ENCODE data around the gene PRDX1.

PRDX1 gene

GRCh38 chr1:45545019-45545493 lies 23.4 kb upstream of the PRDX1 start:
- no peak for TF ChIP-seq CTCF (conservative IDR thresholded peaks at IDR 0.05)
- no peak overlapping the region for H3K27ac ChIP-seq

GRCh38 chr1:45544530-45544929 lies 22.8 kb upstream of the PRDX1 start:
- H3K27ac ChIP-seq, result no peak overlapping the region
- no peak for TF ChIP-seq CTCF (conservative IDR thresholded peaks at IDR 0.05)

GRCh38 chr1:45543581-45544417 lies 22.1 kb upstream of the PRDX1 start:
- TF ChIP-seq CTCF (conservative IDR thresholded peaks at IDR 0.05), result no peak
- H3K27ac ChIP-seq, result no peak overlapping the region

GRCh38 chr1:45542591-45542990 lies 20.9 kb upstream of the PRDX1 start:
- H3K27ac ChIP-seq, result no peak overlapping the region
- no peak for TF ChIP-seq CTCF (conservative IDR thresholded peaks at IDR 0.05)

GRCh38 chr1:45541193-45541592 lies 19.5 kb upstream of the PRDX1 start:
- no peak for TF ChIP-seq CTCF (conservative IDR thresholded peaks at IDR 0.05)
- H3K27ac ChIP-seq, result no peak overlapping the region

GRCh38 chr1:45536886-45537285 lies 15.2 kb upstream of the PRDX1 start:
- TF ChIP-seq CTCF (conservative IDR thresholded peaks at IDR 0.05), result no peak
- no peak overlapping the region for H3K27ac ChIP-seq

- H3K27ac ChIP-seq, result no peak overlapping the region
- TF ChIP-seq CTCF (conservative IDR thresholded peaks at IDR 0.05), result no peak
Observed at GRCh38 chr1:45535988-45536766, 14.5 kb upstream of the PRDX1 start.
